HG02588 (cell line): ENCODE data around the gene SLC1A2.

Source experiments
- ATAC-seq: cut with Tn5 transposase; IDR thresholded peaks from one replicate; pipeline ENCODE4 v1.9.1; 2021; ENCODE audit warnings: mild to moderate bottlenecking, moderate library complexity; ENCODE audit not compliant: unreplicated experiment

The SLC1A2 gene

GRCh38 chr11:35204614-35205013, 214.7 kb downstream of the SLC1A2 start:
- ATAC-seq: no peak
